A549 (cell line): Measurements from ENCODE around the gene SPC25. TPM values are rescaled to one million over a fixed set of nuclear protein-coding genes. Genes with fewer than 3 reads are reported as not detected.

Experiments
- ATAC-seq, 2 experiments: fragments of 200-7000 bp in 1 of 2; fragments of >200 bp in 1 of 2; cut with Nextera tagmentation in 1 of 2; cut with Tn5 transposase in 1 of 2; 3 replicates each; pipeline versions ENCODE4 v1.8.0 to v1.9.1; 2018 to 2020; ENCODE audit warnings: mild to moderate bottlenecking in 1 of 2, moderate library complexity in 1 of 2
- CTCF ChIA-PET: fragments of 300-600 bp; sonication (Branson Sonifier 250); formaldehyde crosslinking; extraction: SDS; loops from one replicate; lab custom pipeline; 2021; ENCODE audit warnings: antibody characterized with exemption, inconsistent platforms; lab: Yijun Ruan, JAX
- POLR2A ChIA-PET: fragments of 350-600 bp; formaldehyde crosslinking; extraction: SDS; loops from one replicate; lab custom pipeline; 2021; ENCODE audit warnings: antibody characterized with exemption, inconsistent platforms; lab: Yijun Ruan, JAX
- DNase-seq, 2 experiments: peaks; one replicate each; pipeline versions ENCODE4 v3.0.0 to v3.0.0-alpha.2; 2011 to 2016; ENCODE audit warnings: low read depth in 1 of 2, low spot score in 1 of 2
- FAIRE-seq: peaks from 2 replicates; lab custom pipeline; 2011; peaks lifted over from hg19 to GRCh38; lab: Jason Lieb, UNC
- H3K27ac ChIP-seq, 2 experiments: fragments of >200 bp; sonication (Bioruptor Twin); formaldehyde crosslinking; 3 replicates each; pipeline ENCODE4 v1.5.1; 2016 to 2017
- H3K4me1 ChIP-seq: fragments of >200 bp; sonication (Bioruptor Twin); formaldehyde crosslinking; 3 replicates; pipeline ENCODE4 v1.6.1; 2016
- H3K4me2 ChIP-seq: fragments of >200 bp; sonication (Bioruptor Twin); formaldehyde crosslinking; 3 replicates; pipeline ENCODE4 v1.6.1; 2016
- H3K4me3 ChIP-seq: fragments of >200 bp; sonication (Bioruptor Twin); formaldehyde crosslinking; 3 replicates; pipeline ENCODE4 v1.5.1; 2016
- H3K9me3 ChIP-seq: fragments of >200 bp; sonication (Bioruptor Twin); formaldehyde crosslinking; 3 replicates; pipeline ENCODE4 v1.6.1; 2016
- CEBPB ChIP-seq, 2 experiments: fragments of >200 bp in 1 of 2; sonication (Bioruptor Twin) in 1 of 2; formaldehyde crosslinking in 1 of 2; IDR thresholded peaks; 2 replicates each; pipeline ENCODE4 v1.6.1; 2012 to 2016
- EHMT2 ChIP-seq: fragments of 200-600 bp; sonication (generic); IDR thresholded peaks from 2 replicates; pipeline ENCODE4 v1.6.1; 2016; ENCODE audit warnings: antibody characterized with exemption, low read depth, mild to moderate bottlenecking, moderate library complexity
- EP300 ChIP-seq, 2 experiments: fragments of >200 bp; sonication (Bioruptor Twin); formaldehyde crosslinking; IDR thresholded peaks; 2 replicates in 1 of 2; 3 replicates in 1 of 2; pipeline ENCODE4 v1.6.1; 2016 to 2017
- ESRRA ChIP-seq: fragments of 150-350 bp; IDR thresholded peaks from 2 replicates; pipeline ENCODE4 v1.6.1; 2014; ENCODE audit warnings: mild to moderate bottlenecking, low read length, borderline replicate concordance
- FOSL2 ChIP-seq, 2 experiments: fragments of 450-650 bp in 1 of 2; fragments of >200 bp in 1 of 2; sonication (Bioruptor Twin) in 1 of 2; formaldehyde crosslinking; IDR thresholded peaks; 2 replicates each; pipeline versions ENCODE4 v1.5.0 to v1.6.1; 2016 to 2020; ENCODE audit warnings: mild to moderate bottlenecking in 1 of 2, moderate library complexity in 1 of 2
- GATA3 ChIP-seq: IDR thresholded peaks from 2 replicates; pipeline ENCODE4 v1.6.1; 2012; ENCODE audit warnings: borderline replicate concordance
- HDAC2 ChIP-seq: fragments of 200-600 bp; sonication (generic); IDR thresholded peaks from 2 replicates; pipeline ENCODE4 v1.6.1; 2016
- HOXB13 ChIP-seq: fragments of 250-450 bp; sonication (Bioruptor Pico); IDR thresholded peaks from 2 replicates; pipeline ENCODE4 v1.5.0; 2020; ENCODE audit warnings: low read depth, mild to moderate bottlenecking, moderate library complexity
- MAZ ChIP-seq: fragments of 150-350 bp; IDR thresholded peaks from 2 replicates; pipeline ENCODE4 v1.6.1; 2014; ENCODE audit warnings: antibody characterized with exemption, low read depth, low read length, borderline replicate concordance
- NPAS2 ChIP-seq: fragments of 250-450 bp; sonication (Bioruptor Pico); IDR thresholded peaks from 2 replicates; pipeline ENCODE4 v1.8.0; 2022; ENCODE audit warnings: mild to moderate bottlenecking, moderate library complexity, borderline replicate concordance
- NR3C1 ChIP-seq: fragments of >200 bp; sonication (Bioruptor Twin); formaldehyde crosslinking; IDR thresholded peaks from 3 replicates; pipeline ENCODE4 v1.6.1; 2017
- POLR2AphosphoS2 ChIP-seq: conservative IDR thresholded peaks from 2 replicates; pipeline ENCODE4 v1.6.1; 2012; ENCODE audit warnings: low read length, improper control_type of control experiment, inconsistent platforms
- RCOR1 ChIP-seq: fragments of 150-350 bp; IDR thresholded peaks from 2 replicates; pipeline ENCODE4 v1.6.1; 2014; ENCODE audit warnings: antibody characterized with exemption, low read length, low read depth
- SREBF2 ChIP-seq: fragments of 450-650 bp; IDR thresholded peaks from 2 replicates; pipeline ENCODE4 v1.6.1; 2014; ENCODE audit warnings: mild to moderate bottlenecking, moderate library complexity
- ZNF302 ChIP-seq: fragments of 250-450 bp; sonication (Bioruptor Pico); IDR thresholded peaks from 2 replicates; pipeline ENCODE4 v1.9.0; 2021; ENCODE audit warnings: inconsistent platforms, mild to moderate bottlenecking, moderate library complexity
- ZSCAN20 ChIP-seq: fragments of 250-450 bp; sonication (Bioruptor Pico); IDR thresholded peaks from 2 replicates; pipeline ENCODE4 v1.8.0; 2022; ENCODE audit warnings: mild to moderate bottlenecking, moderate library complexity
- WGBS: methylation state at CpG from one replicate; pipeline ENCODE4 v1.1.6; 2017; ENCODE audit errors: missing lambda C conversion rate; 5-methylcytosine and 5-hydroxymethylcytosine counted together
- polyA plus RNA-seq, 4 experiments: library from polyadenylated mRNA; depleted of rRNA in 3 of 4; stranded (reverse); fragments of >200 nt; fragmentation: RNase III in 1 of 4; extraction: RNeasy Plus Mini Kit Qiagen cat#74134 plus additional on column Dnase treatment in 1 of 4; gene quantifications; 2 replicates in 3 of 4; 3 replicates in 1 of 4; pipeline ENCODE4 v1.2.3, GENCODE V29; 2011 to 2017
- TF ChIP-seq, protein P1 (sequence below): IDR thresholded peaks from 2 replicates; pipeline ENCODE4 v1.6.1; 2012; ENCODE audit warnings: low read depth, borderline replicate concordance
- TF ChIP-seq, protein P2 (sequence below): fragments of 250-450 bp; sonication (Bioruptor Pico); IDR thresholded peaks from 2 replicates; pipeline ENCODE4 v1.5.0; 2020; ENCODE audit warnings: low read depth, mild to moderate bottlenecking, moderate library complexity
- TF ChIP-seq, protein P3 (sequence below): fragments of 150-350 bp; IDR thresholded peaks from 2 replicates; pipeline ENCODE4 v1.6.1; 2014; ENCODE audit warnings: low read depth, mild to moderate bottlenecking, low read length
- TF ChIP-seq, protein P4 (sequence below): fragments of 450-650 bp; IDR thresholded peaks from 2 replicates; pipeline ENCODE4 v1.6.1; 2014; ENCODE audit warnings: antibody characterized with exemption

Gene SPC25
- polyA plus RNA-seq, 2 of the 4 experiments (the other 2 are of a cell fraction): 23.9 to 27.8 TPM

DNA sequence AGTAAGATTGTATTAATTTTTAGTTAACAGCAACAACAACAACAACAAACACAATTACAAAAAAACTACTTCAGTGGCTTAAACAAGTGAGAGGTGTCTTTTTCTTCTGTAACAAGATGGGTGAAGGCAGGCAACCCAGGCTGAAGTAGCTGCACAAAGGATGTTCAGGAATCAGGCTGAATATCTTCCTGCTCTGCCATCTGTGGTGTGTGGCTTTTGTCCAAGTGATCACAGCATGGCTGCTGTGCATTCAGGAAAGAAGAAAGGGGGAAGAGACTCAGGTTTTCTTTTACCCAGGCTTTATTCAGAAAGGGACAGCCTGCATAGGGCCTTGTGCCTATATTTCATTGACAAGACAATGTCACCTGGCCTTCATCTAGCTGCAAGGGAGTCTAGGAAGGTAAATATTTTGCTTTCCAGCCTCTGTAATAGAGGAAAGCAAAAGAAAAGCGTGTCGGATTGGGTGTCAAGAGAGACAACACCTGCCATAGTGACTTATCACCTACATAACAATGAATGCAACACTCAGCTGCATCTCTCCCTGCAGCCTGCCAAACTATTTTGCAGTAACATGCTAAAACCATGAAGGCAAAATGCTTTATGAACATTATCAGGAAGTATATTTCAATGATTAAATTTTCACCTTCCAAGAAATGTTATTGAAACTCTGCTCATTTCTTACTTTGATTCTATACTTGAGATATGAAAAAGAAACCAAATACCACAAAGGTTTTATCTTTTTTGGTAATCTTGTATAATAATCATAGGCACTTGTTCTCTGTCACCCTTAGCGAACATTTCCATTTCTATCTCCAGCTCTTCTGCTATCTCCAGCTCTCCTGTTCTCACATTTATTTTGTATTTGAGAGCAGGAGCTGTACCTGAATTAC is 25.5 kb upstream of the SPC25 start:
- peaks cover 12% of the 10 kb centered on the region; the same call in 2 of the 3 replicates for H3K9me3 ChIP-seq
- FAIRE-seq: no peak
- no peak for TF ChIP-seq MAZ
- no peak for TF ChIP-seq CEBPB (IDR thresholded peaks at IDR 0.05)
- no peak for TF ChIP-seq ZSCAN20 (CRISPR knock-in tag)
- TF ChIP-seq POLR2AphosphoS2: no peak
- TF ChIP-seq, protein P1, sequence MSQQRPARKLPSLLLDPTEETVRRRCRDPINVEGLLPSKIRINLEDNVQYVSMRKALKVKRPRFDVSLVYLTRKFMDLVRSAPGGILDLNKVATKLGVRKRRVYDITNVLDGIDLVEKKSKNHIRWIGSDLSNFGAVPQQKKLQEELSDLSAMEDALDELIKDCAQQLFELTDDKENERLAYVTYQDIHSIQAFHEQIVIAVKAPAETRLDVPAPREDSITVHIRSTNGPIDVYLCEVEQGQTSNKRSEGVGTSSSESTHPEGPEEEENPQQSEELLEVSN: no peak
- no peak for TF ChIP-seq FOSL2 (IDR thresholded peaks at IDR 0.05)
- TF ChIP-seq FOSL2 (CRISPR knock-in tag; IDR thresholded peaks at IDR 0.05): no peak
- no peak for TF ChIP-seq ESRRA
- TF ChIP-seq ZNF302: no peak
- TF ChIP-seq, protein P2, sequence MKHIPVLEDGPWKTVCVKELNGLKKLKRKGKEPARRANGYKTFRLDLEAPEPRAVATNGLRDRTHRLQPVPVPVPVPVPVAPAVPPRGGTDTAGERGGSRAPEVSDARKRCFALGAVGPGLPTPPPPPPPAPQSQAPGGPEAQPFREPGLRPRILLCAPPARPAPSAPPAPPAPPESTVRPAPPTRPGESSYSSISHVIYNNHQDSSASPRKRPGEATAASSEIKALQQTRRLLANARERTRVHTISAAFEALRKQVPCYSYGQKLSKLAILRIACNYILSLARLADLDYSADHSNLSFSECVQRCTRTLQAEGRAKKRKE (CRISPR knock-in tag): no peak
- CTCF ChIA-PET: no interaction called here
- no peak overlapping the region for H3K4me3 ChIP-seq
- no peak for DNase-seq
- no peak for ATAC-seq
- no peaks in the 10 kb centered on the region for H3K4me1 ChIP-seq
- 57% methylated on average over 3 of the region's 3 CpGs for WGBS
- no peak overlapping the region for H3K27ac ChIP-seq
- H3K4me2 ChIP-seq: no peak overlapping the region
- POLR2A ChIA-PET: no interaction called here

DNA sequence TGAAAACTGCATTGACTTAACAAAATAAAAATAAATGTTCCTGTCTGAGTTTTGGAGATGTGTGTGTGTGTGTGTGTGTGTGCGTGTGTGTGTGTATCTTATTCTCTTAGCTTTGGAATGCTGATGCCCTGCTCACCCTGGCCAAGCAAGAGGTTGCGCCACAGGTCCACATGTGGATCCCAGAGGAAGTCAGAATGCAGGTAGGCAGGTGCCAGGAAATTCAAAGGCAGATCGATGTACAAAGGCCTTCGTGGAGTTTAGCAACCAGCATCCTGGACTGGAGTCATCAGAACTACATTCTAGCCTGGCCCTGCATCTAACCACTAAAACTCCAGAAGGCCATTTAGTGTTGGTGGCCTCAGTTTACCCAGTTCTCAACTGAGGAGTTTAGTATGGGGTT is 23.3 kb upstream of the SPC25 start:
- 87% methylated on average over 4 of the region's 4 CpGs for WGBS
- ChIA-PET POLR2A (no interaction called here), CTCF (interaction anchor here (1.1 to 1.9 kb wide), 2 partner anchors 18 to 567 kb away, joined by 3 to 6 read pairs; no protein-coding TSS in a partner anchor)

DNA sequence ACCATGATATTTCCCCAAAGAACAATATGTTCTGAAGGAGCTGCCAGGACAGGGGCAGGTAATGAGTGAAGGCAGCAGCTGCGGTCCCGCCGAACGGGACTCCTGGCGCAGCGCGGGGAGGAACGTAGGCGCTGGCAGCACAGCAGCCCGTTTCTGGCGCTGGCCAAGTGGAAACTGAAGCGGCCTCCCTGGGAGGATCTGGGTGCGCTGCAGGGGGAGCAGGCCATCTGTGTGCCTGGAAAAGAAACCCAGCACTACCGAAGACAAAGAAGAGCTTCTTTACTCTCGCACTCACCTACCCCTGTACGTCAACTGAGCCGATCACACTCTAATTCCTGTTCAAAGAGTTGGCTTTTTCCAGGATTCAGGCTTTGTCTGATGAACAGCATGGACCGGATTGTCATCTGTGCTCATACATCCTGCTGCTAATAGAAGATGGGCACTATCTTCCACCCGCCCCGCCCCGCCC is 22.7 kb upstream of the SPC25 start:
- ChIA-PET CTCF (interaction anchor here (1.9 kb wide), 1 partner anchor 566 kb away, joined by 6 read pairs; no protein-coding TSS in a partner anchor), POLR2A (no interaction called here)
- 84% methylated on average over 18 of the region's 21 CpGs for WGBS
- no peak overlapping the region for H3K4me3 ChIP-seq
- H3K9me3 ChIP-seq: peaks cover 12% of the 10 kb centered on the region; the same call in 2 of the 3 replicates
- no peak overlapping the region for H3K4me2 ChIP-seq
- no peak for FAIRE-seq
- no peak overlapping the region for H3K27ac ChIP-seq
- no peaks in the 10 kb centered on the region for H3K4me1 ChIP-seq
- ATAC-seq: no peak
- no peak for TF ChIP-seq FOSL2 (IDR thresholded peaks at IDR 0.05)
- TF ChIP-seq FOSL2 (CRISPR knock-in tag; IDR thresholded peaks at IDR 0.05): no peak
- TF ChIP-seq, protein P3, sequence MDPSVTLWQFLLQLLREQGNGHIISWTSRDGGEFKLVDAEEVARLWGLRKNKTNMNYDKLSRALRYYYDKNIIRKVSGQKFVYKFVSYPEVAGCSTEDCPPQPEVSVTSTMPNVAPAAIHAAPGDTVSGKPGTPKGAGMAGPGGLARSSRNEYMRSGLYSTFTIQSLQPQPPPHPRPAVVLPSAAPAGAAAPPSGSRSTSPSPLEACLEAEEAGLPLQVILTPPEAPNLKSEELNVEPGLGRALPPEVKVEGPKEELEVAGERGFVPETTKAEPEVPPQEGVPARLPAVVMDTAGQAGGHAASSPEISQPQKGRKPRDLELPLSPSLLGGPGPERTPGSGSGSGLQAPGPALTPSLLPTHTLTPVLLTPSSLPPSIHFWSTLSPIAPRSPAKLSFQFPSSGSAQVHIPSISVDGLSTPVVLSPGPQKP: no peak
- no peak for DNase-seq

More for the DNA sequence above, 23.3 kb upstream of the SPC25 start:
- DNase-seq (no peak), ATAC-seq (no peak), FAIRE-seq (no peak)
- H3K4me3 ChIP-seq: no peak overlapping the region
- TF ChIP-seq HDAC2: no peak
- TF ChIP-seq RCOR1: no peak
- no peak for TF ChIP-seq GATA3
- no peak for TF ChIP-seq HOXB13 (CRISPR knock-in tag)
- TF ChIP-seq NPAS2: no peak
- no peak for TF ChIP-seq EP300 (IDR thresholded peaks at IDR 0.05)
- no peak for TF ChIP-seq NR3C1
- TF ChIP-seq, protein P4, sequence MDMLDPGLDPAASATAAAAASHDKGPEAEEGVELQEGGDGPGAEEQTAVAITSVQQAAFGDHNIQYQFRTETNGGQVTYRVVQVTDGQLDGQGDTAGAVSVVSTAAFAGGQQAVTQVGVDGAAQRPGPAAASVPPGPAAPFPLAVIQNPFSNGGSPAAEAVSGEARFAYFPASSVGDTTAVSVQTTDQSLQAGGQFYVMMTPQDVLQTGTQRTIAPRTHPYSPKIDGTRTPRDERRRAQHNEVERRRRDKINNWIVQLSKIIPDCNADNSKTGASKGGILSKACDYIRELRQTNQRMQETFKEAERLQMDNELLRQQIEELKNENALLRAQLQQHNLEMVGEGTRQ: no peak
- TF ChIP-seq ZSCAN20 (CRISPR knock-in tag): no peak
- TF ChIP-seq SREBF2: no peak
- TF ChIP-seq, protein P1: no peak
- TF ChIP-seq EHMT2: no peak
- no peak overlapping the region for H3K4me2 ChIP-seq
- no peaks in the 10 kb centered on the region for H3K4me1 ChIP-seq
- H3K9me3 ChIP-seq: peaks cover 12% of the 10 kb centered on the region; the same call in 2 of the 3 replicates
- H3K27ac ChIP-seq: no peak overlapping the region
